Measurements from ENCODE around the gene SLC12A7.

Gene SLC12A7

DNA sequence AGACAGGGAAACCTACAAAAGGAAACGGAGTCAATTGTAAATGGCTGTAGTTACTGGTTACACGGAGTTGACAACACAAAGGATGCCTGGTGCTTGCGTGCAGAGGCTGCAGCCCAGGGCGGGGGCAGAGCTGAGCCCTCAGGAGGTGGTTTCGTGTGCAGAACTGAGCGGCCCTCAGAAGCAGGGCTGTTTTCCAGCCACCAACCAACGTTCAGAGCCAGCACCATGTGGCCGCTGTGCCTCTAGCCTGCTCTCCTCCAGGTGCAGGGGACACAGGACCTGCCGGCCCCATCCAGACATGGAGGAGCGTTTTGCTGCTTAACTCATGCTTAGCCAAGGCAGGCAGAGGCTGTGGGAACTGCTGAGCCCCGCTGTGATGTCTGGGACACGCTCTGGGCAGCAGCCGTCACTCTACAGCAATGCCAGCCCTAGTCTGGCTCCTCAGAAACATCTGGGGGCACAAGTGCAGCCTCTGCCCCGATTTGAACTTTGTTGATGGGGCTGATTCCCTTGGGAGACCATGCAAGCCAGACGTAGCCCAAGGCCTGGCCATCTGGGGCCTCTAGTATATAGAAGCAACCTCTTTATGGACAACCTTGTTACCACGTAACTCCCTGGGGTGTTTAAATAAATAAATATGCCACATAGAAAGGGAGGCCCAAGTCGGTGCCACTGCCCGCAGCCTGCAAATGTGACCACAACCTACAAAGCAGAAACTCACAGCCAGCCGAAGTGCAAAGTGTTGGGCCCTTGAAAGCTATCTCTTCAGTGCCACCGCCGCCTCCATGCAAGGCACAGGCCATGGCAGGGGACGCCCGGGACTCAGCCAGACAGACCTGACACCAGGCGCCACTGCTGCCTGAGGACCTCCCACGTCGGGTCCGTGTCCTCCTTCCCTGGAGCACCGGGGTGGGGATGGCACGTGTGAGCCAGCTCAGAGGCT lies 61.2 kb downstream of the SLC12A7 start:
- DNase-seq (ENCODE audit: low spot score), result no peak

DNA sequence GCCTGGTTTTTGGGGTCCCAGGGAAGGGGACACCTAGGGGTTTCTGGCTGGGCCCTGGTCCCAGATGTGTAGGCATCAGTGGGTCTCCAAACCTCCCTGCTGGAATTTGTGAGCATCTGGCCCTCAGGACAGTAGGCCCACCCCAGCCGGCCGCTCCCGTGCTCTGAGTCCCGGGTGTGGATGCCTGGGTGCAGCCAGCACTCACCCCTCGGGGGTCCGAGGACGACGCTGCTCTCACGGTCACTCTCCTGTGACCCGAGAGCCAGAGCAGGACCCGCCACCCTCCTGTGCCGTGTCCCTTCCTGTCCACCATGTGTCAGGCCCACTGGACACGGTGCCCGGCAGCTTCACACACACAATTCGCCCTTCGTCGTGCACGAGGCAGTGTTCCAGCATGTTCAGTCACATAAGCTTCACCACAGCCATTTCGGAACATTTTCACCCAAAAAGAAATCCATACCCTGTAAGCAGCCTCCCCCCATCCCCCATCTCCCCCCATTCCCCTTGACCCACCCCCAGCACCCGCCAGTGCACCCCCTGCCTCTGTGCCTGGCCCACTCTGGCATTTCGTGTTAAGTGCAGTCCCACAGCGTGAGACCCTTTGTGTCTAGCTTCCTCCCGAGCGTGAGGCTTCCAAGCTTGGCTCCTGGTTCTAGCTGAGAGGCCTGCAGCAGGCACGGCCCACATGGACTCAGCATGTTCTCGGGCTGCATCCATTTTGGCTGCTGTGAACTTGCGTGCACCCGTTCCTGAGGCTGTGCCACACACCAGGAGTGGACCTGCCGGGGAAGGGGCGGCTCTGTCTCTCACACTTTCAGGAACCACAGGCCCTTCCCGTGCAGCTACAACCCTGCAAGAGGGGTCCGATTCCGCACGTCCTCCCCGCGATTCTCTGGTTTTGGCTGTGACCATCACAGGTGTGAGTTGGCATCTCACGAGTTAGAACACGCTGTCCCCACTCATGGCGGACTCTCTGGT lies 62.7 kb downstream of the SLC12A7 start:
- DNase-seq (ENCODE audit: low spot score), result no peak

- no peak for DNase-seq (ENCODE audit: low spot score)
Observed at GRCh38 chr5:1048162-1048721, 63.6 kb downstream of the SLC12A7 start.

GRCh38 chr5:1047332-1047965 lies 64.4 kb downstream of the SLC12A7 start:
- no peak for DNase-seq (ENCODE audit: low spot score)

DNA sequence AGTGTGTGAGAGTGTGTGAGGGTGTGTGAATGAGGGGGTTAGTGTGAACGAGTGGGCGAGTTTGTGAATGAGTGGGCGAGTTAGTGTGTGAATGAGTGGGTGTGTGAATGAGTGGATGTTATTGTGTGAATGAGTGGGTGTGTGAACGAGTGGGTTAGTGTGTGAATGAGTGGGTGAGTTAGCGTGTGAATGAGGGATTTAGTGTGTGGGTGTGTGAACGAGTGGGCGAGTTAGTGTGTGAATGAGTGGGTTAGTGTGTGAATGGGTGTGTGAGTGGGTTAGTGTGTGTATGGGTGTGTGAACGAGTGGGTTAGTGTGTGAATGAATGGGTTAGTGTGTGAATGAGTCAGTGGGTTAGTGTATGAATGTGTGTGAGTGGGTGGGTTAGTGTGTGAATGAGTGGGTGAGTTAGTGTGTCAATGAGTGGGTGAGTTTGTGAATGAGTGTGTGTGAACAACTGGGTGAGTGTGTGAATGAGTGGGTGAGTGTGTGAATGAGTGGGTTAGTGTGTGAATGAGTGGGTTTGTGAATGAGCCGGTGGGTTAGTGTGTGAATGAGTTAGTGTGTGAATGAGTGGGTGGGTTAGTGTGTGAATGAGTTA lies 65.8 kb downstream of the SLC12A7 start:
- no peak for DNase-seq (ENCODE audit: low spot score)

- no peak for DNase-seq (ENCODE audit: low spot score)
Observed at GRCh38 chr5:1044117-1044516, 67.7 kb downstream of the SLC12A7 start.

DNA sequence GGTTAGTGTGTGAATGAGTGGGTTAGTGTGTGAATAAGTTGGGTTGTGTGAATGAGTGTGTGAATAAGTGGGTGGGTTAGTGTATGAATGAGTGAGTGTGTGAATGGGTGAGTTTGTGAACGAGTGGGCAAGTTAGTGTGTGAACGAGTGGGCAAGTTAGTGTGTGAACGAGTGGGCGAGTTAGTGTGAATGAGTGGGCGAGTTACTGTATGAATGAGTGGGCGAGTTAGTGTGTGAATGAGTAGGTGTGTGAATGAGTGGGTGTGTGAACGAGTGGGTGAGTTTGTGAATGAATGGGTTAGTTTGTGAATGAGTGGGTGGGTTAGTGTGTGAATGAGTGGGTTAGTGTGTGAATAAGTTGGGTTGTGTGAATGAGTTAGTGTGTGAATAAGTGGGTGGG lies 68.5 kb downstream of the SLC12A7 start:
- DNase-seq (ENCODE audit: low spot score), result no peak

DNA sequence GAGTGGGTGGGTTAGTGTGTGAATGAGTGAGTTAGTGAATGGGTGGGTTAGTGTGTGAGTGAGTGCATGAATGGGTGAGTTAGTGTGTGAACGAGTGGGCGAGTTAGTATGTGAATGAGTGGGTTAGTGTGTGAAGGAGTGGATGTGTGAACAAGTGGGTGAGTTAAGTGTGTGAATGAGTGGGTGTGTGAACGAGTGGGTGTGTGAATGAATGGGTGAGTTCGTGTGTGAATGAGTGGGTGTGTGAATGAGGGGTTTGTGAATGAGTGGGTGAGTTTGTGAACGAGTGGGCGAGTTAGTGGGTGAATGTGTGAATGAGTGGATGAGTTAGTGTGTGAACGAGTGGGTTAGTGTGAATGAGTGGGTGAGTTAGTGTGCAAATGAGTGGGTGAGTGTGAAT lies 69.2 kb downstream of the SLC12A7 start:
- no peak for DNase-seq (ENCODE audit: low spot score)

- no peak for DNase-seq (ENCODE audit: low spot score)
Observed at GRCh38 chr5:1041225-1042143, 70.4 kb downstream of the SLC12A7 start.

DNA sequence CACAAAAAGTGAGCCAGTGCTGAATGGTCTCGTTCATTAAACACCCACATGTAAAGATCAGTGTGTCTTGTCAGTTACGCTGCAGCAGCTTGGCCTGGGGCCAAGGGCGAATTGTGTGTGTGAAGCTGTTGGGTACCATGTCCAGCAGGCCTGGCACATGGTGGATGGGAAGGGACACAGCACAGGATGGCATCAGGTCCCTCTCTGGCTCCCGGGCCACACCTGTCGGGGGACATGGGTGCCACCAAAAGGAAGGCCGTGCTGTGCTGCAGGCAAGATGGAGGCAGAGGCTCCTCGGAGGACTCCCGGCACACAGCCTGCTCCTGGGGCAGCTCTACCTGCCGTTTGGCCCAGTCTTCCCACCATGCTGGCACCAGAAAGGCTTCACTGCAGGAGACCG lies 71.3 kb downstream of the SLC12A7 start:
- no peak for DNase-seq (ENCODE audit: low spot score)

GRCh38 chr5:1039706-1040260 lies 72.1 kb downstream of the SLC12A7 start:
- no peak for DNase-seq (ENCODE audit: low spot score)

DNA sequence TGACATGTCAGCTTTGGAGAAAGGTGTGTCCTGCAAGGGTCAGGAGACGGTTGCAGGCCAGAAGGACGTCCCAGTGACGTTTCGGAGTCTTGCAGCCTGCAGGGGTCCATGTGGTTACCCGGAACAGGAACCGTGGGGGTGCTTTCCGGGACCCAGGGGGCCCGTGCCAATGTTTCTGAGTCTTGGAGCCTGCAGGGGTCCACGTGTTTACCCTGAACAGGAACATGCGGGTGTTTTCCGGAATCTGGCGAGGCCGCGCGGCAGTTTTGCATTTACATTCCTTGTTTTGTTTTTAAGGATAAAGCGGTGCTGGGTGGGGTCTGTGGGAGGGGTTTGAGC lies 72.7 kb downstream of the SLC12A7 start:
- DNase-seq (ENCODE audit: low spot score), result no peak

- no peak for DNase-seq (ENCODE audit: low spot score)
Observed at GRCh38 chr5:1038417-1039209, 73.2 kb downstream of the SLC12A7 start.

DNA sequence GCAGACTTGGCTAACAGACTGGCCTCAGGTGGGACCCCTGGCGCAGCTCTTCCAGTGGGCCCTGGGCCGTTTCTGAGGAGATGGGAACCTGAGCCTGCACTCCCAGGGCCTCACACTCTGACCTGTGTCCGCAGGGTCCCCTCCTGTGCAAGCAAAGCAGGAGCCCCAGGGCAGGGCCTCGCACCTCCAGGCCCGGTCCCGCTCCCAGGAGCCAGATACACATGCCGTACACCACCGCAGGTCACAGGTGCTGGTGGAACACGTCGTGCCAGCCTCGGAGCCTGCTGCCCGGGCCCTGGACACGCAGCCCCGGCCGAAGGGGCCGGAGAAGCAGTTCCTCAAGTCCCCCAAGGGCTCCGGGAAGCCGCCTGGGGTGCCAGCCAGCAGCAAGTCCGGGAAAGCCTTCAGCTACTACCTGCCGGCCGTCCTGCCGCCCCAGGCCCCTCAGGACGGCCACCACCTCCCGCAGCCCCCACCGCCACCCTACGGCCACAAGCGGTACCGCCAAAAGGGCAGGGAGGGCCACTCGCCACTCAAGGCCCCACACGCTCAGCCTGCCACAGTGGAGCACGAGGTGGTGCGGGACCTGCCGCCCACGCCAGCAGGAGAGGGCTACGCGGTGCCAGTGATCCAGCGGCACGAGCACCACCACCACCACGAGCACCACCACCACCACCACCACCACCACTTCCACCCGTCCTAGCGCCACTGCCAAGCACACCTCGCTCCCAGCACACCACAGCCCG lies 74.0 kb downstream of the SLC12A7 start:
- no peak for DNase-seq (ENCODE audit: low spot score)

- DNase-seq (ENCODE audit: low spot score), result no peak
Observed at GRCh38 chr5:1037123-1037670, 74.7 kb downstream of the SLC12A7 start.

DNA sequence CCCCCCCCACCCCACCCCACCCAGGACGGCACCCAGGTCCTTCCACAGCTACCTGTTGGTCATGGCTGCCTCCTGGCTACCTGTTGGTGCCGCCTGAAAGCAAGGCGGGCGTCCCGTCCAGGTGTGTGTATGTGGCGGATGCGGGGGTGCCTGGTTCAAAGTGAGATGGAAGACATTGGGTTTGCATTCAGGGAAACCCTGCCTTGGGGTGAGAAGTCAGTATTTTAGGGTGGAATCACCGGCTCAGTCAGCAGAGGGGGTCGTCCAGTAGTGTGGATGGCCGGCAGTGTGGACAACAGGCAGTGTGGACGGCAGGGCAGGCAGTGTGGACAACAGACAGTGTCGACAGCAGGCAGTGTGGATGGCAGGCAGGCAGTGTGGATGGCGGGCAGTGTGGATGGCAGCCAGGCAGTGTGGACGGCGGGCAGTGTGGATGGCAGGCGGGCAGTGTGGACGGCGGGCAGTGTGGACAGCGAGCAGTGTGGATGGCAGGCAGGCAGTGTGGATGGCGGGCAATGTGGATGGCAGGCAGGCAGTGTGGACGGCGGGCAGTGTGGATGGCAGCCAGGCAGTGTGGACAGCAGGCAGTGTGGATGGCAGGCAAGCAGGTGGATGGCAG lies 75.2 kb downstream of the SLC12A7 start:
- DNase-seq (ENCODE audit: low spot score), result no peak

GRCh38 chr5:1035421-1036405 lies 76.2 kb downstream of the SLC12A7 start:
- DNase-seq (ENCODE audit: low spot score), result no peak
